NCI-H2107 (cell line): ENCODE data around the gene FAM53A.
A peak's percentile ranks its signal among the peaks of the same experiment; 100 is the strongest.
"Not testable (repeated sequence)": the region's sequence is repeated elsewhere in the genome, so short reads cannot be mapped to it uniquely, and the experiment has no call there.

ENCODE experiments used
- DNase-seq: peaks from one replicate; lab custom pipeline; 2025; lab: John Stamatoyannopoulos, UW

Gene FAM53A

DNA sequence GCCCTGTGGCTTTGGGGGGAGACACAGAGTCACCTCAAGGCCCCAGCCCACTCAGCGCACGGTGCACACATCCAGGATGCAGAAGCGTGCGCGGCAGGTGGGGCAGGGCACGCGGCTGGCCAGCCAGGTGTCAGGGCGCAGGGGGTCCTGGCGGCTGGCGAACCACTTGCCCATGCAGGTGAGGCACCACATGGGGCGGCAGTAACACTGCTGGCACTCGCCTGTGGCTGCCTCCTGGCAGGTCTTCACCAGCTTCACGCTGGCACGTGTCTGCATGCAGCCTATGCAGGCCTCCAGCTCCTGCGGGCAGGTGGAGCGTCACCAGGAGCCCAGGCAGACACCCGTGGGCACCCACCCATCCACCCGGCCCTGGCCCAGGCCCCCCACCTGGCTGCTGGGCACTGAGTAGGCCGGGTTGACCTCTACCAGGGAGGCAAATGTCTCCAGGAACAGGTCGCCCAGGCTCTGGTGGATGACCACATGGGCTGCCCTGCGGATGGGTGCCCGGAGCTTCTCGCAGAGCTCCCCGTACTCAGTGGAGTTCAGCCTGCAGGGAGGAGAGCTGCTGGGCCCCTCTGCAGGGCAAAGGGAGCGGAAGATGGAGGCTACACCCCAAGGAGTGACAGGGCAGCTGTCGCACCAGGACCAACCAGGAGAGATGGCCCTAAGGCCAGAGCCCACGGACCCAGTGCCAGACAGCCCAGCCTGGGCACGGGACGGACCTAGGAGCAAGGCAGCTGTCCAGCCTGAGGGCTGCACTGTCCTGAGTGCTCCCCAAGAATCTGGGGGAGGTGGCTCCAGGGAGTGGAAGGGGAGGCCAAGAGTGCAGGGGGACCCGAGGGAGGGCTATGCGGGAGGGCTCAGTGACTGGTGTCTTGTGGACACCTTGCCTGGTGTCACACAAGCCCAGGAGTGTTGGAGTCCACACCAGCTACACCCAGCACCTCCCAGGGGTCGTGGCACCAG, 33.3 kb upstream of the FAM53A start:
- DNase-seq, result no peak

DNA sequence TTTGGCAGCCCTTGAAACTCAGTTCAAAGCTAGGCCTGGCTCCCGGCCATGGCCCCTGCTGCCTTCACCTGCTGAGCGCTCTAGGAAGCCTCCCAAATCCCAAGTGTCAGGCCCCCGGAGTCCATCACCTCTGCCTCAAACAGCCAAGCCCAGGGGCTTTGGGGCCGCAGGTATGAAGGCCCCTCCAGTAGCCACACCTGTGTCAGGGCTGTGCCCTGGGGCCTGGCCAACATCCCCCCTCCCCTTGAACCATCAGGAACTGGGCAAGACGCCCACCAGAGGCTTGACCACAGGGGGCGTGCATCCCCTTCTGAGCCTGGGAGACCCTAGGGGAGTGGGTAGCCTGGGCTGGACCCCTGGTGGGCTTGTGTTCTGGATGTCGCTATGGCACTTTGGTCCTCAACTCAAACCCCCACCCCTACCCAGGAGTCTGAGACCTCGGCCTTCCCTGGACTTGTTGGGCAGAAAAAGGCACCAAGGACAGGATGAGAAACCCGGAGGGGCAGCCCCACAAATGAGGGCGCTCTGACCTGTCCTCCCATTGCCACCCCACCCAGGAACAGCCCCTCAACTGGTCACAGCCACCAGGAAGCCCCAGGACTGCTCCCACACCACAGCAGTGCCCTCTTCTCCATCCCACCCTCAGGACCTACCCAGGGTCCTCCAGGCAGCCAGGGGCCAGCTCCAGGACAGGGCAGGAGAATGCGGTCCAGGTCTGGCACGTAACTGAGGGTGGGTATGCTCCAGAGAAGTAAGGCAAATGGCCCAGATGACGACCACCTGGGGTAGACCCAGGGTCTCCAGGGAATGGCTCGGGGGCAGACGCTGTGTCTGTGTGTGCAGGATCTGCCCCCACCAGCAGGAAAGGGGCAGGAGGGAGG, 32.2 kb upstream of the FAM53A start:
- DNase-seq, result no peak

DNA sequence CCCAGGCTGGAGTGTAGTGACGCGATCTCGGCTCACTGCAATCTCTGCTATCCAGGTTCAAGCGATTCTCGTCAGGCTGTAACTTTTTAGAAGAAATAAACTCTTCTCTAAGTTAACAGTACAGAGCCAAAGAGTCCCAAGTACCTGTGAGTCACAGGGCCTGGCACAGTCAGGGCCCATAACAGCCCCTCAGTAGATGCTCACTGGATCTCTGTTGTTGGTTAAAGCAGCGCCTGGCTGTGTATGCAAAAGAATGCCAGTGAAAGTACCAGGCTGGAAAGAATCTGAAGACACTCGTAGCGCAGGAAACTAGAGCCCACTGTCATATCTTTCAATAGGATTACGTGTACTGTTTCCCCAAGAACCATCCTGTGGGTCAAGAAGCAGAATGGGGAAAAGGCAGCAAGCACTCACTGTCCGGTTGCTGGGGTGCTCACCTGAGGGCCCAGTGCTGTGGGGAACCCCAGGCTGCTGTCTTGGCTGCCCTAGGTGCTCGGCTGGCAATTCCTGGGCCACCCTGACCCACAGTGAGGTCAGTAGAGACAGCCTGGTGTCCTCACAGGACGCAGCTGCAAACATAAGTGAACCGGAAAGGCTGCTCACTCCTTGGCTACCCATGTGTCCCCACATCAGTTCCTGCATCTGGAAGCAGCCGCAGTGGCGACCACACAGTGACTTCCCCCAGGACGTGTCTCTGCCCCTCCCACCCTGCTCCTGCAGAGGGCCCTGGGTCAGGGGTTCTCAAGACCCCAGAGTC, 31.1 kb upstream of the FAM53A start:
- DNase-seq, result no peak

DNA sequence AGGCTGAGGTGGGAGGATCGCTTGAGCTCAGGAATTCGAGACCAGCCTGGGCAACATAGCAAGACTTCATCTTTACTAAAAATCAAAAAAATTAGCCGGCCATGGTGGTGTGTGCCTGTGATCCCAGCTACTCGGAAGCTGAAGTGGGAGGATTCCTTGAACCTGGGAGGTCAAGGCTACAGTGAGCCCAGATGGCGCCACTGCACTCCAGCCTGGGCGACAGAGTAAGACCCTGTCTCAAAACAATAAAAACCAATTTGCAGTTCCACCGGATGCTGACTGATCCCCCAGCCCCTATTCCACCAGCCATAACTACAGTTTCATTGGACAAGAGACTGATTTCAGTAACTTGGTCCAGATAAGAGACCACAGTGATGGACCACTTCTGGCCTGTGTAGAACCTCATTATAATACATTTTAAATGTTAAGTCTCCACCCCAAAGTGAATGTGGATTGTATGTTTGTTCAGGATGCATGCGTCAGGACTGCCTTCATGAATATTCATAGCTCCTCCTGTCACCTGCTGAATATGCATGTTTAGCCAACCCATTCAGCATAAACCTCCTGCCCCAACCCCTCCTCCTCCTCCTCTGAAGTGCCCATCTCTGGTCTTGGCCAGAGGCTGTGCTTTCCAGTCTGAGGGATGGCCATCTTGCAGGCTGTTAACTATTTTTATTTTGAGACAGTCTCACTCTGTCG, 30.3 kb upstream of the FAM53A start:
- DNase-seq, result no peak

DNA sequence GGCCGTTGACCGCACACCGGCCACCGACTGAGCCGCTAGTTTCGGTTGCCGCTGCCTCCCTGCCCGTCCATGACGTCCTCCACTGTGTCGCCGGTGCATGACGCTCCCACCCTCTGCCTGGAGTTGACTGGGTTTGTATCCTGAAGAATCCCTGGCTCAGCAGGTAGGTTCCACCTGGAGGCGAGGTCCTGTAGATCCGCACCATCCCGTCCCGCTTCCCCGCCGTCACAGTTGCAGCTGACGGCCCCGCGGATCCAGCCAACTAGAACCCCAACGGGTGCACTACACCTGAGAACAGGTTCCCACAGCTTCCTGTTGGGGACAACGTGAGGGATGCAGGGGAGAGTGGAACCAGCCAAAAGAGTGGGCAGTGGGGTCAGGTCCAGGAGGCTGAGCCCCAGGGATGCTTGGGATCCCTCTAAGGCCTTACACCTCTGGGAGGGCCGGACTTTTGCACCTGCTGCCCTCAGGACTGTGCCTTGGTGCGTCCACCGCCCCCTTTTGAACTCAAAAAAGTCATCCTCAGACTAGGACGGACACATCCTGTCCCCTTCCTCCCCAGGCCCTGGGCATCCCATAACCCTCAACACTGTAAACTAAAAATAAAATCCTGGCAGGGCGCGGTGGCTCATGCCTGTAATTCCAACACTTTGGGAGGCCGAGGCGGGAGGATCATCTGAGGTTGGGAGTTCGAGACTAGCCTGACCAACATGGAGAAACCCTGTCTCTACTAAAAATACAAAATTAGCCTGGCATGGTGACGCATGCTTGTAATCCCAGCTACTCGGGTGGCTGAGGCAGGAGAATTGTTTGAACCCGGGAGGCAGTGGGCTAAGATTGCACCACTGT, 29.1 kb upstream of the FAM53A start:
- DNase-seq, result no peak

DNA sequence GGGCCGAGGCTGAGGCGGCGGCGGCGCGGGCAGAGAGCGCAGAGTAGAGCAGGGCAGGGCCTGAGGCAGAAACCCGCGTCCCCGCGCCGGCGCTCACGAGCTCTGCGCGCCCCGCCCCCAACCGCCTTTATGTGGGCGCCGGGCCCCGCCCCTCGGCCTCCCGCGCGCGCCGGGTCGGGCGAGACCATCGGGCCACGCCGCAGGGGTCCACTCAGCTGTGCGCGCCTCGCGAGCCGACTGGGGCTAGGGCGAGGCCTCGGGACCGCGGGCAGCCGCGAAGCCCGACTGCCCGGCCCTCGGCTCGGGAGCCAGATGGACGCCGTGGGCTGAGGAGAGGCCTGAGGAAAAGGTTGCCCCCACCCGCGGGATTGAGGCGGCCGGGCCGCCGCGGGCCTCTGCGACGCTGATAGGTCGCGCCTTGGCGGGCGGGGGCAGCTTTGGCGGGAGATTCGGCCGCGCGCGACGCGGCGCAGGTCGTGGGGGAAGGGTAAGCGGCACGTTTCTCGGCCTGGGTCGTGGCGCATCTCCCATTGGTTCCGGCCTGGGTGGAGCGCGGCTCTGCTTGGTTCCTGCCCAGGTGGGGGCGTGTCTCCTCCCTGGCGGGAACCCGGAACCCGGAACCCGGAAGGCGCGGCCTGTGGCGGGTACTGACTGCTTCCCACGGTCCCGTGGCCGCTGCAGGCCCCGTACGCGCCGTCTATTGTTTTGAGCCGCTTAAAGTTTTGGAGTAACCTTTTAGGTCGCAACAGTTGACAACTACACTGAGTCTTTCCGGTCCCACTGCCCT, 28.3 kb upstream of the FAM53A start, which contains the start of gene SLBP:
SLBP (minus strand) TSS at position 104 of the 787 bp plus-strand sequence. CDS start 131 bp downstream, outside the sequence.
- peak; percentile 79 for DNase-seq

DNA sequence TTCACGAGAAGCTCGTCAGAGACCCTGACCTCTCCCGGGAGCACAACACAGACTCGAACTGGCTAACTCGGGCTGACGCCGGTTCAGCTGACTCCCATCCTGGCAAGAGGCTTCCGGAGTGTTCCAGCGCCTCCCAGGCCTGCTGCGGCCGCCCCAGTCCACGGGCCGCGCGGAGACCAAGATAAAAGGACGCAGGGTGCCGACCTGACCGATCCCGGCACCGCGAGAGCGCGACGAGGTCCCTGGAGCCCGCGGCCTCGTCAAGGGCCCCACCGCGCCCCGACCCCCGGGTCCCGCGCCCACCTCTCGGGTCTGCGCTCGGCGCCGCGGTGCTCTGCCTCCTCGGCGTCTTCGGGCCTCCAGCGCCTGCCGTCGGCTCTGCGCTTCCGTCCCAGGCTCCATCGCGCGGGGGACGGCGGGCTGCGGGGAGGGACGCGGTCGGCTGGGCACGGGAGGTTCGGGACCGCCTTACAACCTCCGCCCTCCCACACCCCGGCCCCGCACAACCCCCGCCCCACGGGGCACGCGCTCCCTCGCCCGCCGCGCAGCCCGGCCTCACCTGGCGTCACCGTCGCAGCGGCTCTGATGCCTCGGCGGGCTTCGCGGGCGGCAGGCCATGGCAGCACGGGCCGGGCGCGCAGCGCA, 27.6 kb upstream of the FAM53A start:
- DNase-seq, result no peak

DNA sequence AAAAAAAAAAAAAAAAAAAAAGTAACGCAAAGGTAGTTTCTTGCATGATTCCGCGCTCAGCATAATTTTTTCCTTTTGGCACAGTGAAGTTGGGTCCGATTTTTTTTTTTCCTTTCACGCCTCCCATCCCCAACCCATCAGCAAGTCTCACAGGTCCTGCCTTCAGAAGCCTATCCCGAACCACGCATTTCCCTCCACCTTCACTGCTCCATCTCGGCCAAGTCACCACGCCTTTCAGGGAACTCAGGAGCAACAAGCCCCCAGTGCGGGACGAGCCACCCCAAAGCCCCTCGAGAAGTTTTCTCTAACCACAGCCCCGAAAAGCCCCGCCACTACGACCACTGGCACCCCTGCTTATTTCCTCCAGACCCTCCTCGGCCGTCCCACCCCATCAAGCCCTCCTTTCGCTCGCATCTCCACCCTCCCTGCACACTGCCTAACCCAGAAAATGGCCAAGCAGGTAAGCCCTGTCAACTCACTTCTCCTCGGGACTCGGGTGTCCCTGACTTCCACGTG, 27.0 kb upstream of the FAM53A start:
- no peak for DNase-seq

DNA sequence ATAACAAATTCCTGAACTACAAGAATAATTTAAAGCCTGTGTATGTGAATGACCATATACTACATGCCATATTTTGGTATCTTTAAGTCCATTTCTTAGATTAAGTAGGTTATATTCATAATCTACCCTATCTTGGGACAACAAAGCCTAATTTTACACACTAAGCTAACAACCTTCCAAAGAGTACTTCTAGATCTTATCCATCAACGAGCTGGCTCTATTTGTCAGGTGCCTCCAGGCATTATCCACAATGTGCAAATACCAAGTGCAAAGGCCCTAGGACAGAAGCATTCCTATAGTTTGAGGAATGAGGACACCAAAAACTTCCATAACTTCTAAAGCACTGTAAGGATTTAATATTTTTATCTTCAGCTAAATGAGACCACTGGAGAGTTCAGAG, 24.5 kb upstream of the FAM53A start:
- no peak for DNase-seq

DNA sequence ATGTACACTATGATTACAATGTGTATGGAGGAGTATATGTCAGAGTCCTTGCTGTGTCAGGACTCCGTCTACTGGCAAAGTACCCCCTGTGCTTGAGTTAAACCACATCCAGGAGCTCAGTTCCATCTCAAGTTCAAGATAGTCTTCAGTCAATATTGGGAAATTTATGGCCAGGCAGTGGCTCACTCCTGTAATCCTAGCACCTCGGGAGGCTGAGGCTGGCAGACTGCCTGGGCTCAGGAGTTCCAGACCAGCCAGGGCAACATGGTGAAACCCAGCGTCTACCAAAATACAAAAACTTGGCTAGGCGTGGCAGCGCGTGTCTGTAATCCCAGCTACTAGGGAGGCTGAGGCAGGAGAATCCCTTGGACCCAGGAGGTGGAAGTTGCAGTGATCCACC, 22.2 kb upstream of the FAM53A start:
- no peak for DNase-seq

DNA sequence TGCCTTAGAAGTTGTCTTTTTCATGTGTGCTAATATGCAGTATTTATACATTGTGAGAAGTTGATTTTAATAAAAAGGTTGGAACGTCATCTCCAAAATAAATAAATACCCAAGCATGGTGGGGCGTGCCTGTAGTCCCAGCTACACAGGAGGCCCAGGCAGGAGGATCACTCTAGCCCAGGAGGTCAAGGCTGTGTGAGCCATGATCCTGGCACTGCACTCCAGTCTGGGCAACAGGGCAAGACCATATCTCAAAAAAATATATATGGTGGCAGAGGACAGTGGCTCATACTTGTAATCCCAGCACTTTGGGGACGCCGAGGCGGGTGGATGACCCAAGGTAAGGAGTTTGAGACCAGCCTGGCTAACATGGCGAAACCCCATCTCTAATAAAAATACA, 21.6 kb upstream of the FAM53A start:
- DNase-seq, result no peak

DNA sequence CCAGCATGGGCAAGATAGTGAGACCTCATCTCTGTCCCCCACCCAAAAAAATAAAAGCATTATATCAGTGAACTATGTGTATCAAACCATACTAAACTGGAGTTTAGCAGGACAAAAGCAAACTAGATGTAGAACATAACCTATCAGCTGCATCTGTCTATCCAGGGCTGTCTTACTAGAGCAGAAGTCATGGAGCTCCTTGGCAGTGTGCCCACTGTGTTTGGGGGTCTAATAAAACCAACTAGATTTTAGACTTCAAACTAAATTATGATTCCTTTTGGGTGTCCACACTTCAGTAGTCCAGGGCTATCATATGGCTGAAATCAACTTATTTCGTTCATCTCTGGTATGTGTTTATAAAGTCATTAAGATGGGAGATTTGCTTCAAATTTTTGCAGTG, 19.8 kb upstream of the FAM53A start:
- DNase-seq, result no peak

DNA sequence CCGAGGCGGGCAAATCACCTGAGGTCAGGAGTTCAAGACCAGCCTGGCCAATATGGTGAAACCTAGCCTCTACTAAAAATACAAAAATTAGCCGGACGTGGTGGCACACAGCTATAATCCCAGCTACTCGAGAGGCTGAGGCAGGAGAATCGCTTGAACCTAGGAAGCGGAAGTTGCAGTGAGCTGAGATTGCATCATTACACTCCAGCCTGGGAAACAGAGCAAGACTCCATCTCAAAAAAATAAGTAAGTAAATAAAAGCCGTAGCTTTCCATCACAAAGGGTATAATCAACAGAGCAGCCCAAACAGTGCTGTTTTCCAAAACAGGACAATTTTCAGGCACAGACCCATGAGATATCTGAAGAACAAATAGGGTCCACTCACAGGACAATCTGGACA, 17.6 kb upstream of the FAM53A start:
- DNase-seq, result not testable (repeated sequence)

DNA sequence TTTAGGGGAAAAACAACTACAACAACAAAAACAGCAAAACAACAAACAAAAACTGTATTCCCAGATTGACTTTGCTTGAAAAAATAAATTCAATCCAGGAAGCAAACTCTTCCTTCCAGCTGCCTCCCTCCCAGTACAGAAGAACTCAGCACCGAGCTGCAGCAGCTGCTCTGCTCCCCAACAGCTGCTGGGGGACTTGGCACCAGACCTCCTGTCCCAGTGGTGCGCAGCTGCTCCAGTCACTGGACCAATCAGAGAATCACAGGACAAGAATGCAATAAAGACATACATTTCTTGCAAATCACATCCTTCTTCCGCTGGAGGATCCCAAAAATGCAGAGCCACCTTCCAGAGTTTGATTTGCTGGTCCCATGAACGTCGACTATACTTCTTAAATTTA, 11.8 kb upstream of the FAM53A start:
- no peak for DNase-seq

DNA sequence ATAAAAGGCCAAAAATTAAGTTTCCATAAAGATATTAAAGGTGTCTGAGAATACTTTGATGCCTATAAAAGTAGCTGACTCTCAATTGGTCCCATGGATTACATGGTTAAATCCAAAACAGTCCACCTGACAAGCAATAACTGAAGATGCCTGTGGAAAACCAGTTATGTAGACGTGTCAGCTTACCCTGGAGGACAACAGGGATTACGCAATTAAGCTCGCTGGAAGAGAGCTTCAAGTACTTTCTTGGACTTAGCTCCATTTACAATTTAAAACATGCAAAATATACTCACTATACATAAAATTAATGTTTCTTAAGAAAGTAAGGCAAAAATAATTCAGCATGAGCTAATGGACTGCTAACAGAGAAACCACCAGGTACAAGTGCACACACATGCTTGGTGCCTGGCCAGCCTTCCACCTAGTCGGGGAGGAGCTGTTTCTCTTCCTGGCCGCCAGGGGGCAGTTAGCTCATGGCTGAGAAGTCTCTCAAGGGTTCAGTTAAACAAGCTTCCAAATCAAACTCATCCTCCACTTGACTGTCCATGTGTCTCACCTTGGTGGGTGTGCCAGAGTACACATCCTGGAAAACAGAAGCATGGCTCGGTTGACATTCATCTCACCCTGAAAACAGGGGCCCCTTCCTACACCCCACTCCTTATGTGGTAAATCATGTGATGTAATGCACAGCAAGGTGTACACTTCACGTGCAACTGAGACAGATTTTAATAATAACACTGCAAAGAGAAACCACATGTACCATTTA, 9.2 kb upstream of the FAM53A start:
- peak; percentile 48 for DNase-seq

DNA sequence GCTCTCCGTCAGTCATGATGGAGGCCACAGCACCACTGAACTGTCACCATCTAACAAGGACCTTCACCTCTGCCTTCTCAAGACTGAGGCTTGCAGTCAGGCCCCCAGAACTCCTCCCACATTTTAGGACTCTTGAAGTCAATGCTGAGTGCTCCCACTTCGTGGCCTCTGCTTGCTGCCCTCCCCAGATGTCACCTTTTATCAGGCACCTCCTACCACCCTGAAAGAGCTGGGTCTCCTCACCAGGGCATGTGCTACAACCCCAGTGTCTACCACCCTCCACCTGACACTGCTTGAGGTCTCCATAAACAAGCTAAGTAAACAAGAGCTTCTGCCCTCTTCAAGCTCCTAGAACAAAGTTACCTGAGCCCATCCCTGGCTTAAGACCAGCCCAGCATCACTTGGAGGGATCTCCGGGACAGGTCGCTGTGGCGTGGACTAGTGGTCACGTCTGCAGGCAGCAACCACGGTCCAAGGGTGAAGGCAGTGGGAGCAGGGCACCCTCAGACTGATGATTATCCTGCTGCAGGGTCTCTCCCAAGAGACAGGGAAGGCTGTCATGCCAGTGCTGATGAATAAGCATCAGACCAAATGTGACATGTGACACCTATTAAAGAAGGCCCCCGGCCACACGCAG, 7.7 kb upstream of the FAM53A start:
- DNase-seq, result no peak

DNA sequence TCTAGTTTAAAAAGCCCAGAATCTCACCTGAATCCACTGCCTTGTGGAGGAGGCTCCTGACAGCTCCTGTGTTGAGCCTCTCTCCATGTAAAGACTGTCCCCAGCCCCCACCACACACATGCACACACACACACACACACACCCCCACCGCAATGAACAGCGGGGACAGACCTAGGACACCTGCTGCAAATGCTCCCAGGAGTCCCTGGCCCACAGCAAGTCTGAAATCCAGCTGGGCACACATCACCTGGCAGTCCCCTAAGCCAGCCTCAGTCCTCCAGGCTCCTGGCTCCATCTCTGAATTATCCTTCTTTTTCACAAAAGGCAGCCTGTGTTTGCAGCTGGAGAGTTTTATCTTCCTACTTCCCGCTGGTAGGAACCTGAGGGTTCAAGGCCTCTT, 6.6 kb upstream of the FAM53A start:
- DNase-seq, result no peak
